Hepatic stellate cell (primary cell): ENCODE measurements around the gene CCR9.
"Not testable (repeated sequence)": the region's sequence is repeated elsewhere in the genome, so short reads cannot be mapped to it uniquely, and the experiment has no call there.

Experiments
- DNase-seq: peaks from one replicate; pipeline ENCODE4 v3.0.0; 2011; ENCODE audit warnings: low spot score

Gene CCR9, protein sequence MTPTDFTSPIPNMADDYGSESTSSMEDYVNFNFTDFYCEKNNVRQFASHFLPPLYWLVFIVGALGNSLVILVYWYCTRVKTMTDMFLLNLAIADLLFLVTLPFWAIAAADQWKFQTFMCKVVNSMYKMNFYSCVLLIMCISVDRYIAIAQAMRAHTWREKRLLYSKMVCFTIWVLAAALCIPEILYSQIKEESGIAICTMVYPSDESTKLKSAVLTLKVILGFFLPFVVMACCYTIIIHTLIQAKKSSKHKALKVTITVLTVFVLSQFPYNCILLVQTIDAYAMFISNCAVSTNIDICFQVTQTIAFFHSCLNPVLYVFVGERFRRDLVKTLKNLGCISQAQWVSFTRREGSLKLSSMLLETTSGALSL

DNA sequence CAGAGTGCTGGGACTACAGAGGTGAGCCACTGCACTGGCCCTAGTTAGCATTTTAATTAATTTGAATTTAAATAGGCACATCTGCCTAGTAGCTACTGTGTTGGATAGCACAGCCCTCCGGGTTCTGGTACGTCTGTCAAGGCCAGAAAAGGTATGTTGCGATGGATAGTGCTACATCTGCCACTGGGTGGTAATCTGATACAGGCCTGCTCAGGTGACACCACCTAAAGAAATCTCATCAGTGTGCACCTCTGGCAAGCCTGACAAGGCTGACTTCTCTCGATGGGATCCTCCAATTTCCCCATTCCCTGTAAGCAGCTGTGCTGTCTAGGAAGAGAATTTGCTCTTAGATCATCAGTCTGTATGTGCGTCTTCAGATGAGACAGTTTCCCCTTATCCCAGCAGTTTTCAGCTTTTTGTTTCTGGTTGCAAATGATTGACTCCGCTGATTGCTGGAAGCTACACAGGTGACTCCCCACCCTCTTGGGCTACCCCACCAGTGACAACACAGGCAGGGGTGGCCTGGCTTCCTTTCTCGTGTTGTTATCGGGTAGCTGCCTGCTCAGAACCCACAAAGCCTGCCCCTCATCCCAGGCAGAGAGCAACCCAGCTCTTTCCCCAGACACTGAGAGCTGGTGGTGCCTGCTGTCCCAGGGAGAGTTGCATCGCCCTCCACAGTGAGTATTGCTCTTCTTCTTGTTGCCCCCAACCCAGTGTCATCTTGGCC lies at the start of gene CCR9:
TSS of gene CCR9 (plus strand) at position 565 of the 727 bp plus-strand sequence. CDS start 8,391 bp downstream, outside the sequence.
- DNase-seq = no peak

DNA sequence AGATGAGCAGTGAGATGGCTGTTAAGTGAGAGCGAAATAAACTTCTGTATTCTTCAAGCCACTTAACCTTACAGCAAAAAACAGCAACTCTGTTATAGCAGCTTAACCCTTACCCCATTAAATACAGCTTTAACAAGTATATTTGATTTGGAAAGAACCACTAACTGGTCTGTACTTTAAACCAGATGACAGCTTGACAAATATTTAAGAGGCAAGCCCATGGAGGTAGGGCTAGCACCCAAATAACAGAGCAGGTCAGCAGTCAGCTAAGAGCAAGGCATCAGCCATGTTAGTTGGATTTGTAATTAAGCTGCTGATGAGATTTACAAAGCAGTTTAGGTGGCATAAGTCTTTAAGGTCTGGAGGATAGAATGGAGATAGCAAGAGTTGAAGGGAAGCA lies 47.9 kb upstream of the CCR9 start:
- DNase-seq = no peak

DNA sequence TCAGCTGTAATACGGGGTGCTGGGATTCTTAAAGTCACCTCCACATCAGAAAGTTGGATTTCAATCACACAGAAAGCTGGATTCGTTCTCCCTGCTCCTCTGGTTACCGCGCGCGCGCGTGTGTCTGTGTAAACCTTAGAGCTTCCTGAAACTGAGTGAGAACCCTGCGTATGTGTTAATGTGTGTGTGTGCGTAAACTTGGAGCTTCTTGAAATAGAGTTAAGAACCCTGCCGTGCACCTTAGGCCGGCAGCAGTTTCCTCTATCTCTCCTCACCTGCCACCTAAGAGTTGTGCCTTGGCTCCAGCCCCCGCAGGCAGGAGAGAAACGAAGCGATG lies 45.0 kb upstream of the CCR9 start:
- DNase-seq = no peak

DNA sequence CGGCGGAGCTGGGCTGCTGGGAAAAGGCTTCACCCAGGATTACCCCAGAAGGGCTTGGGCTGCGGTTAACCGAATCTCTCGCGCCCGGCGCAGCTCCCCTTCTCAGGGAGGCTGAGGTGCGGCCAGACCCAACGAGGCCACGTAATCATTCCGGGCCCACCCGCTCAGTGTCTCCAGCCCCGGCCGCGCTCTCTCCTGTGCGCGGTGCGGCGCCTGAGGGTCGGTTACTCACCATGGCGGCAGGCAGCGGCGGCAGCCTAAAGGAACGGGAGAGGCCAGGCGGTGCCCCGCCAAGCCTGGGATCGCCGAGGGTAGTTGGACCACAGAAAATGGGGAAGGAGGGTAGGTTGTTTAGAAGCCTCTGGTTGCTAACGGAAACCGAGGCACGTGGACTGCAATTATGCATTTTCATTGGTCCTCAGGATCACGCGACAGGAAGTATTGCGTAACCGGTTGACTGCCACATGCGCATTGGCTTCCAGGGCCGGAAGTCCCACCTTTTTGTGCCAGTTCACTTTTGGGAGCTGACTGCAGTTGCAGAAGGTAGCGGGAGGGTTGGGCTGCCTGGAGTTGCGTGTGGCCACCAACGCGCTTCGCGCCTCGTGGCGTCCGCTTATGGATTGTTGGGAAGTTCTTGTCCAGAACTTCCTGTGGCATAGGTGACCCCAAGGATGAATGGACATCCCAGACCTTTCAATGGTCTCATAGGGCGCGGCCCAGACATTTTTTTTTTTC lies 44.4 kb upstream of the CCR9 start, which contains the start of gene LZTFL1:
TSS of gene LZTFL1 (minus strand) at position 363 of the 735 bp plus-strand sequence. CDS start at position 235, 128 bp downstream.
- peak; percentile 92 for DNase-seq

DNA sequence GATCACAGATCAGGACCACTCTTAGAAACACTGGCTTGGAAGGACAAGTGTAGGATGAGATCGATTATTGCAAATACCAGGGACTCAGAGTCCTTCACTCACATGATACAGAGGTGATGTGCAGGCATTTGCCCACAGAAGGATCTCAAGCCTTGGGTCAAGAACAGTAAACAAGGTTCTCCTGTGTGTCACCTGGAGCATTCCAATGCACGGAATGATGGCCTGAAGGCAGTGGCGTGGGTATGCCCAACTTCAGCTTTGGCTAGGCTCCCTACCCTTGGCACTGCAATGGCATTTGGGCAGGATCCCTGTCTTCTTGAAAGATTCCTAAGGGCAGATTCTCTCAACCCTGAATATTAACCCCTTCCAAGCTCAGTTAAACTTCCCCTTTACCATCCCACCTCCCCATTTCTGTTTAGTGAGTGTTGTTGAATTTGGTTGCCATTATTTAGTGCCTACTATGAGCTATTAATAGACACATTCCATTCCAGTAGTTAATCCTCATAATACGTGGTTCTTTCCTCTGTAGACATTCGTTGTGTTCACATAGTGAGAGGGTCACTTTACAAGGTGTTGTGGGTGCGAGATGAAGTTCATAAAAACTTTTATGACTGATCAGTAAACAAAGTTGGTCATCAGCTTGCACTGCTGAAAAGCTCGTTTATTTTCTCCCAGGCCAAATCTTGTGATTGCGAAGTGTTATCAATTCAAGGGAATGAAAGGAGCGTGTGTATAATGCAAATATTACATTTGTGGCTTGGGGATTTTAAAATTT lies 43.3 kb upstream of the CCR9 start:
- no peak for DNase-seq

DNA sequence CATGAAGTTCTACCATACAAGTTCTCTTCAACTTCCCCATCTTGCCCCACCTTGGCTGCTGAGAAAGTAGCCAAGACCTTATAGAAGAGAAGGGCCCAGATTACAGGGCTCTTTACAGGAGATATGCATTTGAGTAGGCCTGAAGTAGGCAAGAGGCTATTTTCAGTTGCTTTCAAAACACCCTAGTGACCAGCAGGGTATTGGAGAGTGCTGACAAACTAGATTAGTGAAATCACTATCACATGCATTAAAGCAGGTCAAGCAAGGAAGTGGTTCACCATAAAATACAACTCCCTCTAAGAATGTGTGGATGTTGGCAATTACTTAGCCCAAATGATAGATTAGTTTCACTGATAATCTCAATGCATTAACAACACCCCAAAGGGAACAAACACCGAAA lies 41.7 kb upstream of the CCR9 start:
- DNase-seq = no peak

DNA sequence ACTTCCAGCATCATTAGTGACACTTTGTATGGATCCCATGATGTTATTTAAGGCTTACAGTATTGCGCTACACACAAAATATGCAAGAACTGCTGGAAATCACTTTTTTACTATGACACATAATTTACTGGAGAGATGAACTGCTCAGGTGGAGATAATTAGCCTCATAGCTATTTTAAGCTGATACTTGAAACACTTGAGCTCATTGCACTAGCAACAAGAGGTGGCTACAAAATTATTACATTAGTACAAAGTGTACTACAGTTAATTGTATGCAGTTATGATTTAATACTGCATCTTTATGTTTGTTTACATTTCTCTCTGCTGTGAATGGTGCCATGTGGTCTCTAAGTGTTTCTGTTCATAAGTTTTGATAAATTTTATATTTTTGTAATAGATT lies 38.0 kb upstream of the CCR9 start:
- no peak for DNase-seq

DNA sequence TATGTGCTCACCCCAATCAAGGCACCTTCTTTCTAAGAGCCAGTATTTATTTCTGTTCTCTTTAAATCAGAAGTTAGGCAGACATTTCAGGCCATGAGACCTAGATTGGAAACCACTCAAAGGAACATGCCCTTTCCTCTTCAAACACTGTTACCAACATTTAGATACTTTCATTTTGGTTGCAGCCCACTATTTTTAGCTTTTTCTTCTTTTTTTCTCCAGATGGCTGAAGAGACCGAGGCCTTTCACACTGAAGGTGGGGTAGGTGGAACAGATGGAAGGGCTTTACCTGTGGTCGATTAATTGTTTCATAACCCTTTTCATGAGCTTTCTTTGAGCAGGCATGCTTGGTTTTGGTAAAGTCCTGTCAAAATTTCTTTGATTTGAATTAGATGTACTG lies 33.5 kb upstream of the CCR9 start:
- DNase-seq = no peak

DNA sequence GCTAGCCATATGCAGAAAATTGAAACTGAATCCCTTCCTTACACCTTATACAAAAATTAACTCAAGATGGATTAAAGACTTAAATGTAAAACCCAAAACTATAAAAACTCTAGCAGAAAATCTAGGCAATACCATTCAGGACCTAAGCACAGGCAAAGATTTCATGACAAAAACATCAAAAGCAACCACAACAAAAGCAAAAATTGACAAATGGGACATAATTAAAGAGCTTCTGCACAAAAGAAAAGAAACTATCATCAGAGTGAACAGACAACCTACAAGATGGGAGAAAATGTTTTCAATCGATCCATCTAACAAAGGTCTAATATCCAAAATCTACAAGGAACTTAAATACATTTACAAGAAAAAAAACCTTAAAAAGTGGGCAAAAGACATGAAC lies 30.0 kb upstream of the CCR9 start:
- not testable (repeated sequence) for DNase-seq

DNA sequence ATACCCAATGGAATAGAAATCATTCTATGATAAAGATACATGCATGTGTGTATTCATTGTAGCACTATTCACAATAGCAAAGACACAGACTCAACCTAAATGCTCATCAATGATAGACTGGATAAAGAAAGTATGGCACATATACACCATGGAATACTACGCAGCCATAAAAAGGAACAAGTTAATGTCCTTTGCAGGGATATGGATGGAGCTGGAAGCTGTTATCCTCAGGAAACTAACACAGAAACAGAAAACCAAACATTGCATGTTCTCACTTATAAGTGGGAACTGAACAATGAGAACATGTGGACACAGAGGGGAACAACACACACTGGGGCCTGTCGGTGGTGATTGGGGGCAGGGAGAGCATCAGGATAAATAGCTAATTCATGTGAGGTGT lies 29.3 kb upstream of the CCR9 start:
- not testable (repeated sequence) for DNase-seq

DNA sequence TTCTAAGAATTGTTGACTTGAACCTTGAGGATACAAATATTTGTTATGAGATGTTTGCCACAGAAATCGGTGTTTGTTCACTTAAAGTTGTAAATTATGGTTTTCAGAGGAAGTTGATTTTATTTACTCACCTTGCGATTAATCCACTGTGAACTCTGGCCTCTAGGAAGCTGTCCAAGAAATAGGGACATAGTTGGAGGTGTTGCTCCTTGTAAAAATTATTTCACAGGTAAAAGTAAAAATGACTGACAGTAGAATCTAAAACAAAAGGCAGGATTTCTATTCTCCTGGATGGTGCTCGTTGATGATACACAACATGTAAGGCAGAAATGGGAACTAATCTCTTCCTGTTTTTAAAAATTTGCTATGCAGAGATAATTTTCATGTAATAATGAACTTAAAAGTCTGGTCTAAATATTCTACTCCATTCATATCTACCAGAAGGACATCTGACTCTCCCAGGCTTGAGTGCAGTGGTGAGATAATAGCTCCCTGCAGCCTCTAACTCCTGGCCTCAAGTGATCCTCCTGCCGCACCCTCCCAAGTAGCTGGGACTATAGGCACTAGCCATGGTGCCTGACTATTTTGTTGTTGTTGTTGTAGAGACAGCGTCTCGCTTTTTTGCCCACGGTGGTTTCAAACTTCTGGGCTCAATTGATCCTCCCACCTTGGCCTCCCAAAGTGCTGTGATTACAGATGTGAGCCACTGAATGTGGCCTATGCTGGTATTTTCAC lies 27.4 kb upstream of the CCR9 start:
- DNase-seq = no peak

DNA sequence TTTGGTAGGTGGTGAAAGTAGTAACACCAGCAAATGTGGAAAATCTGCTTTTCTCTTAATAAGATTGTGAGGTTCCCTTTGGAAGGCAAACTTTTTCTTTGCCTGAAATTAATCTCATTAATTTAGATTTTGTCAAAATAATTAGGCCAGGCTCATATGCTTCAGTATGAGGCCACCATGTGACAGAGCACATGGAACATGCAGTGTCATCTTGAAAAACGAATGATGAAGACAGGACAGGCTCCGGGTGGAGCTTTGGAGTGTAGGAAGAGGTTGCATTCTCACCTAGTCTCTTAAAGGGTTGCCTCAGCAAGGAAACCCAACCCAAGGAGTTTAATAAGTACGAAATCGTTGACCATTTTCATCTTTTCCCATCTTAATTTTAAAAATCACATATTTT lies 25.9 kb upstream of the CCR9 start:
- no peak for DNase-seq

DNA sequence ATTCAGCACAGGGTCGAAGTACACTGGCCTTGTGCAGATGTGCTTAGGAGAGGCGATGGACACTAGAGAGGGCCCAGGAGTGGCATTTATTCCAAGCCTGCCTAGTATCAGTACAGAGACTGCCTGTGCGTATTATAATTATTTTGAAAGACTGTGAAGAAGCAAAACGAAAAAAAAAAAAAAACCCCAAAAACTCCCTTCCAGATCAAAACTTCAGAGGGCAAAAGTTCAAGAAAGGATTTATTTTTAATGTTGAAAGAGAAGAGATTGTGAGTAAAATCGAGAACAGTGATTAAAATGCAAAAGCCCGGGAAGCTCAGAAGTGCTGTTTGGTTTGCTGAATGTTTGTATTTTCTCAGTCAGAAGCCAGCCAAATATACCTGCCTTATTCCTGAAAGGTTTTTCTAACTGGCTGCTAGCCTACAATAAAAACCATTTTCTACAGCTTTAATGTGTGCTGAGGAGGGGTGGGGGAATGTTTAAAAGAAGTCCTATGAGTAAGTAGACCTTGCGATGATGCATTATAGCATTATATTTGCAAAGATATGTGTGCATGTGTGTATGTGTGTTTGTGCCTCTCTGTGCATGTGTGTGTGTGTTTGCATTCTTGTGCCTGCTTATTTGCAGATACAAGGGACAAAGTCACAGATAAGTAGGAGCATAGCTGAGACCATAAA lies 25.2 kb upstream of the CCR9 start:
- no peak for DNase-seq

DNA sequence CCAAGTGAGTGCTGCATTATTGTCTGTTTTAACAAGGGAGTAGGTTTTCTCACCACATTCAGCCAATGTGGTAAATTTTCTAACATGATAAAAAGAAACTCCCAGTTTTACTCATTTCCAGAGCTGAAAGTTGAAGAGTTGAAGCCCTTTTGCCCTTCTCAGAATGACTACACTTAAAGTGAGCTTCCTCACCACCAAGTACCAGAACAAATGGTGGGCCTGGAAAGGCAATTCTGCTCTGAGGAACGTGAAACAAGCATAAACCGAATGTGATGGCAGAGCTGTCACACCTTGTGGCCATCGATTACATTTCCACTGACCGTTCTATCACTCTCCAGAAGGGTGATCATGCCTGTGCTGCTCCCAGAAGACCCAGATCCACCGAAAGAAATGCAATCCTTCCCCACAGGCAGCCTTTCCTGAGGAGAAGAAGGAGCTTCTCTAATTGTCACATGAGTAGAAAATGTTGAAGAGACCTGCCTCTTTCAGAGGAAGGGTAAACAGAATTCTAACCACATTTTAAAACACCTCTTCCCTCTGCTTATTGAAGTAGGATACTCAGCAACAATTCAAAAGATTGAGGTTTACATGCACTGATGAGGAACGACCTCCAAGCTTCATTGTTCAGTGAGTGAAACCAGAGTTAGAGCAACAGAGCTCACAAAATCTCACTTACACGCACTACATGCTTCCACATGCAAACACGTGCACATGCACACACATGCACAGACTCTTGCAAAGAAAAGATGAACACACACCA lies 21.4 kb upstream of the CCR9 start:
- DNase-seq = no peak

DNA sequence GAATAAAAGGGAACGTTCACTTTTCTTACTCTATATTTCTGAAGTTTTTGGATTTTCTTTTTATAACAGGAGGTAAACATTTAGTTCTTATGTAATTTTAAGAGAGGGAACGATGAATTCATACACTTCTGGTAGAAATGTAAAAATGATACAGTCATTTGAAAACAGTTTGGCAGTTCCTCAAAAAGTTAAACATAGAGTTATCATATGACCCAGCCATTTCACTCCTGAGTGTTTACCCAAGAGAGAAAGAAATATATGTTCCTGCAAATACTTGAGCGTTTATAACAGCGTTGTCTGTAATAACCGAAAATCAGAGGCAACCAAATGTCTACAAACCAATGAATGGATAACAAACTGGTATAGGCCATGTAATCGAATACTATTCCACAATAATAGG lies 20.8 kb upstream of the CCR9 start:
- no peak for DNase-seq

DNA sequence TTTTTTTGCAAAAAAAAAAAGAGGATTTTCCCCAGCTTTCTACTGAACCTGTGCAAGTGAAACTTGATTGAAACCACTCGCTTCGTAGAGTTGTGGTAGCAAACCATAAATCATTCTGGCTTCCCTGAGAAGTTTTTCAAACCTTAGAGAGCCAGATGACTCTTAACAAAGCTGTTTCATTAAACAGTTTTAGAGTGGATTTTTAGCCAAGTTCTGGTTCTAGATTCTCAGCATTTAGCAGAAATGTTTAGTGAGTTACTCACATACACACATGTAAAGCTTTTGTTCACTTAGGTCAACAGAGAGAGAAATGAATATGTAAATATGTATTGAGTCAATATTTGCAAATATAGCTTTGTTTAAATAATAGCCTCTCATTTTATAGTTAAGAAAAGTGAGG lies 18.1 kb upstream of the CCR9 start:
- no peak for DNase-seq

DNA sequence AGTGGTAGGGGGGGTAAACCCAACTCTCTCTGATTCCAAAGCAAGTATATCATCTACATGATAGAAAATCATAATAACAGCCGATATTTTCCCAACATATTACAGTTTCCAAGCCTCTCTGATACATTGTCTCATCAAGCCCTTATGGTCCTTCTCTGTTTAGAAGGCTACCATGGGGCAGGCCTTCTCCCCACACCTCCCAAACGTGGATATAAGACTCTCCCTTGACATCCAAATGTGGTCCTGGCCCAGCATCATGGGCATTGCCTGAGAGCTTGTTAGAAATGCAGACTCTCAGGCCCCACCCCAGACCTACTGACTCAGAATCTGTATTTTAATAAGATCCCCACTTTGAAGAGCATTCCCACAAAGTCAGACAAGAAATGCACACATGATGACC lies 17.7 kb upstream of the CCR9 start:
- no peak for DNase-seq

DNA sequence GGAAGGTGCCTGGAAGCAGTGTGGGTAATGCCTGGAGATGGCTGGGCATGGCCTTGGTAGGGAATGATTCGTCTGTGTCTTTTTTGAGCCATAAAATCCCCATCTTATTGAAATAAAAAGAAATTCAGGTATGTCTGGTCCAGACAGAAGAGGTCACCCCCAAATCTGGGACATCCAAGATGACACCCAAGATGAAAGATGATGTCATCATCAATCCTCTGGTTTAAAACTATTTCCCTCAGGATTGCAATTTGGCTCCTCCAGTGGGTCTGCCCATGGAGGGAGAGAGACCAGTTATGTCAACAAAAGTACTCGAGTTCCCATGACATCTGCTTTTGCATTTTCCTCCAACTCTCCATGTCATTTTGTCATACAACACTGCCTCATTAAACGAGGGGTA lies 16.7 kb upstream of the CCR9 start:
- DNase-seq = no peak

DNA sequence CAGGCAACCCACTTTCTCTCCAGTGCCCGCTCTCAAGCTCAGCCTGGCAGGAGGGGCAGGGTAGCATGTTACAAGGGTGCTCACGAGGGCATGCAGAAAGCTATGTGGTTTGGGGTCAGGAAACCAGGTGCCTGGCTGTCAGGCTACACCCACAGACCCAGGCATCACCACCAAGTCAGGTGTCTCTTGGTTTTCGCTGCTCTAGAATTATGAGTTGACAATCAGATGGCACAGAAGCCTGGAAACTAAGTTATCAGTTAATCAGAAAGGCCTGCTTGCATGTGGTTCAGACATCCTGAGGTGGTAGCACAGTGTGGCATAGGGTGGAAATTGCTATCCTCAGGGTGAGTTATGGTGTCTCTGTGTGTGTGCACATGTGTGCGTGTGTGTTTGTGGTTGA lies 16.2 kb upstream of the CCR9 start:
- DNase-seq = no peak

DNA sequence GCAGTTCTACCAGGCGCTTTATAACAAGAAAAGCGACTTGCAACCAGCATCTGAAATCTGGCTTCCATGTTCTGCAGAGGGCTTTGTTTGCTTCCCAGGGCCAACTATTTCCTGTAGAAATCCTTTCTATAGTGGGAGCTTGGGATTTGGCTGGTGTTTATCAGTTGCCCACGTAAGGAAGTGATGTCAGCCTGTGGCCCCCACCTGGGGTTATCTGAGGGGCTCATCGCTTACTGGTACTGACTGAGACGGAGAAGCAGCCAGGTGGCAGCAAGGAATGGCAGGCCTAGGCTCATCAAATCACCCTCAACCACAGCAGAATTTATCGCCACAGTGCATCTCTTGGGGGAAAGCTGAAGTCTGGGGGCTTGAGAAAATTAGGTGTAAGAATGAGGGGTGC lies 14.6 kb upstream of the CCR9 start:
- DNase-seq = no peak
